Keratinocyte (primary cell): Measurements from ENCODE around the gene NOM1.

Source experiments
- CTCF ChIP-seq, 3 experiments: IDR thresholded peaks in 1 of 3; conservative IDR thresholded peaks in 1 of 3; optimal IDR thresholded peaks in 1 of 3; 2 replicates in 2 of 3; 3 replicates in 1 of 3; pipeline versions ENCODE3 to v1.5.1; 2011; ENCODE audit warnings: low read length in 3 of 3, mild to moderate bottlenecking in 3 of 3, moderate library complexity in 2 of 3, control low read depth in 1 of 3, inconsistent platforms in 1 of 3; ENCODE audit not compliant: insufficient read depth in 2 of 3; ENCODE audit errors: extremely low read depth in 1 of 3
- EZH2 ChIP-seq: IDR thresholded peaks from one replicate; pipeline ENCODE4 v1.6.1; 2012; ENCODE audit warnings: inconsistent platforms, mild to moderate bottlenecking, low read length, moderate library complexity

- TF ChIP-seq CTCF (optimal IDR thresholded peaks at IDR 0.05 in 1 of 3, IDR thresholded peaks at IDR 0.05 in 1 of 3, conservative IDR thresholded peaks at IDR 0.05 in 1 of 3; ENCODE audit: extremely low read depth in 1 of 3, insufficient read depth in 2 of 3, low read length in 3 of 3) = no peak
- TF ChIP-seq EZH2 = no peak
These were observed 14.3 kb upstream of the NOM1 start for GRCh38 chr7:156935250-156935649.
